ENCODE data around the gene TEX14.

DNA sequence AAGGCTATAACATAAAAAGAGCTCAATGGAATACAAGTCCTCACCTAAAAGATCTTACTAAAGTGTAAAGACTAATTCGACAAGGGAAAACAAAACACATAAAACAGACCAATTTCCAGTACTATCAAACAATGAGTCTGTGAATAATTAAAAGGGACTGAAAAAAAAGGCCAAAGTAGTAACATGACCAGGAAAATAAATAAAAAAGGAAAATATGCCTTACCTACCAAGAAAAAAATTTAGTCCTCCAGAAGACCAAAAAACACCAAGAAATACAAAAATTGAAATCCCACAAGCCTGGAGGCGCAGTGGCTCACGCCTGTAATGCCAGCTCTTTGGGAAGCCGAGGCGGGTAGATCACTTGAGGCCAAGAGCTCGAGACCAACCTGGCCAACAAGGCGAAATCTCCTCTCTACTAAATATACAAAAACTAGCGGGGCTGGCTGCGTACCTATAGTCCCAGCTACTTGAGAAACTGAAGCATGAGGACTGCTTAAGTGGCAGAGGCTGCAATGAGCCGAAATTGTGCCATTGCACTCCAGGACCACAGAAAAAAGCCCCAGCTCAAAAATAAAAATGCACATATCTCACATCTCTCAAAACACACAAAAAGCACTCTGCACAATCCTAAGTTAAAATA lies 60.8 kb downstream of the TEX14 start:
- no peak for TF ChIP-seq POLR2A (IDR thresholded peaks at IDR 0.05)
- TF ChIP-seq, protein P1, sequence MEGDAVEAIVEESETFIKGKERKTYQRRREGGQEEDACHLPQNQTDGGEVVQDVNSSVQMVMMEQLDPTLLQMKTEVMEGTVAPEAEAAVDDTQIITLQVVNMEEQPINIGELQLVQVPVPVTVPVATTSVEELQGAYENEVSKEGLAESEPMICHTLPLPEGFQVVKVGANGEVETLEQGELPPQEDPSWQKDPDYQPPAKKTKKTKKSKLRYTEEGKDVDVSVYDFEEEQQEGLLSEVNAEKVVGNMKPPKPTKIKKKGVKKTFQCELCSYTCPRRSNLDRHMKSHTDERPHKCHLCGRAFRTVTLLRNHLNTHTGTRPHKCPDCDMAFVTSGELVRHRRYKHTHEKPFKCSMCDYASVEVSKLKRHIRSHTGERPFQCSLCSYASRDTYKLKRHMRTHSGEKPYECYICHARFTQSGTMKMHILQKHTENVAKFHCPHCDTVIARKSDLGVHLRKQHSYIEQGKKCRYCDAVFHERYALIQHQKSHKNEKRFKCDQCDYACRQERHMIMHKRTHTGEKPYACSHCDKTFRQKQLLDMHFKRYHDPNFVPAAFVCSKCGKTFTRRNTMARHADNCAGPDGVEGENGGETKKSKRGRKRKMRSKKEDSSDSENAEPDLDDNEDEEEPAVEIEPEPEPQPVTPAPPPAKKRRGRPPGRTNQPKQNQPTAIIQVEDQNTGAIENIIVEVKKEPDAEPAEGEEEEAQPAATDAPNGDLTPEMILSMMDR (IDR thresholded peaks at IDR 0.05) = no peak
